Measurements from ENCODE around the gene RIPK3.

DNA sequence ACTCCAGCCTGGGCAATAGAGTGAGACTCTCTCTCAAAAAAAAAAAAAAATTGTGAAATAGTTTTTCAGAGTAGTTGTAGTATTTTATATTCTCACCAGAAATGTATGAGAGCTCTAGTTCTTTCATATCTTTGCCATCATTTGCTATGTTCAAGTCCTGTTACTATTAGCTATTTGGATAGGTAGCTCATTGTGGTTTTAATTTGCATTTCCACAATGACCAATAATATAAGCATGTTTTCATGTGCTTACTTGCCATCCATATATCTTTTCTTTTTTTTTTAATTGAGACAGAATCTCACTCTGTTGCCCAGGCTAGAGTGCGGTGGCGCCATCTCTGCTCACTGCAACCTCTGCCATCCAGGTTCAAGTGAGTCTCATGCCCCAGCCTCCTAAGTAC lies 8.4 kb upstream of the RIPK3 start:
- no peak for TF ChIP-seq POLR2A (IDR thresholded peaks at IDR 0.05; ENCODE audit: control extremely low read depth in 1 of 2, low read depth in 2 of 2, low read length in 2 of 2)
- no peak for TF ChIP-seq CTCF (IDR thresholded peaks at IDR 0.05; ENCODE audit: control extremely low read depth in 1 of 3, insufficient read depth in 1 of 3, low read depth in 1 of 3, low read length in 3 of 3)
- no peak for TF ChIP-seq TAF1 (IDR thresholded peaks at IDR 0.05; ENCODE audit: low read depth, low read length)
- TF ChIP-seq EP300 (IDR thresholded peaks at IDR 0.05; ENCODE audit: borderline replicate concordance in 1 of 2, low read depth in 2 of 2, low read length in 2 of 2): no peak
- TF ChIP-seq RNF2 (IDR thresholded peaks at IDR 0.05; ENCODE audit: borderline replicate concordance, low read depth, low read length, missing control alignments, poor library complexity, severe bottlenecking): no peak
- no peak for TF ChIP-seq TCF12 (IDR thresholded peaks at IDR 0.05; ENCODE audit: low read depth, low read length)
- no peak for TF ChIP-seq FOSL1 (IDR thresholded peaks at IDR 0.05; ENCODE audit: insufficient read depth, low read depth, low read length)
- no peak for TF ChIP-seq TBP (IDR thresholded peaks at IDR 0.05; ENCODE audit: low read depth, low read length)
- no peak for TF ChIP-seq SIN3A (conservative IDR thresholded peaks at IDR 0.05 in 1 of 2, IDR thresholded peaks at IDR 0.05 in 1 of 2; ENCODE audit: low read depth in 1 of 2, low read length in 2 of 2)
- no peak for TF ChIP-seq KDM1A (IDR thresholded peaks at IDR 0.05; ENCODE audit: borderline replicate concordance, low read length)
